GM12801 (cell line): ENCODE data around the gene PCYT1B.

Experiments used
- TF ChIP-seq, protein P1 (sequence below): IDR thresholded peaks from one replicate; pipeline ENCODE4 v1.5.1; 2011; ENCODE audit warnings: control low read depth; ENCODE audit not compliant: insufficient read length; ENCODE audit errors: extremely low read depth

PCYT1B gene

DNA sequence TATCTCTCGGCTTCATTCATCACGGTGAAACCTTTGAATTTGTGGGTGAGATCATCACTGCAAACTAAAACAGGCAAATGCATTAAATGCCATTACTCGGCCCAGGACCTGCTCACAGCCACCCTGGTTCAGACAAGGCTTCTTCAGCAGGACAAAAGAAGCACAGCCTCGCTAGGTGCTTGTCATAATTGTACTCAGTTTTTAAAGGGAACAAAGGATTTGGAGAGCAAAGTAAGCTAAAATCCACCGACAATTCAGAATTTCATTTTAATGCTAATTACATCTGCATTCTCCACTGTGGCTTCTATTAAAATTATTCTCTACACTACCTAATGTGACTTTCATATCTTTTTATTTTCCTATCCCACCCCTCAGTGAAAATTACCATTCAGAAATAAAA, 57.0 kb downstream of the PCYT1B start:
- TF ChIP-seq, protein P1, sequence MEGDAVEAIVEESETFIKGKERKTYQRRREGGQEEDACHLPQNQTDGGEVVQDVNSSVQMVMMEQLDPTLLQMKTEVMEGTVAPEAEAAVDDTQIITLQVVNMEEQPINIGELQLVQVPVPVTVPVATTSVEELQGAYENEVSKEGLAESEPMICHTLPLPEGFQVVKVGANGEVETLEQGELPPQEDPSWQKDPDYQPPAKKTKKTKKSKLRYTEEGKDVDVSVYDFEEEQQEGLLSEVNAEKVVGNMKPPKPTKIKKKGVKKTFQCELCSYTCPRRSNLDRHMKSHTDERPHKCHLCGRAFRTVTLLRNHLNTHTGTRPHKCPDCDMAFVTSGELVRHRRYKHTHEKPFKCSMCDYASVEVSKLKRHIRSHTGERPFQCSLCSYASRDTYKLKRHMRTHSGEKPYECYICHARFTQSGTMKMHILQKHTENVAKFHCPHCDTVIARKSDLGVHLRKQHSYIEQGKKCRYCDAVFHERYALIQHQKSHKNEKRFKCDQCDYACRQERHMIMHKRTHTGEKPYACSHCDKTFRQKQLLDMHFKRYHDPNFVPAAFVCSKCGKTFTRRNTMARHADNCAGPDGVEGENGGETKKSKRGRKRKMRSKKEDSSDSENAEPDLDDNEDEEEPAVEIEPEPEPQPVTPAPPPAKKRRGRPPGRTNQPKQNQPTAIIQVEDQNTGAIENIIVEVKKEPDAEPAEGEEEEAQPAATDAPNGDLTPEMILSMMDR: no peak

DNA sequence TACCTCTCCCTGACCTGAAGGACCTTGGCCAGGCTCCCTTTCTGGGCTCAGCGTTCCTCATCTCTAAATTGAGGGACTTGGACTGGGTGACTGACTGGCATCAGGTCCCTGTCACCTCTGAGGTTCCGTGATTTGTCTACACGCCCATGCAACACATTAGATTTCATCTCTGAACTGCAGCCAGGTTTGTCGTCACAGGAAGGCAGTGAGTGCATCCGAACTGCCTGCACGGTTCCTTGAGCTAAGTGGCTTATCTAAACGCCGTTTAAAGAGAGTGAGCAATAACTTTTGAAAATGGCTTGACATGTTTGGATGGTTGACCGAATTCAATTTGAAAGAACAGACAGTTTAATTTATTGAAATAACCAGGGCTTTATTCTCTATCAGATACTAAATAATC, 70.1 kb downstream of the PCYT1B start:
- TF ChIP-seq, protein P1: no peak

- TF ChIP-seq, protein P1: no peak
Measured at GRCh38 chrX:24575496-24575895, 71.7 kb downstream of the PCYT1B start.

- TF ChIP-seq, protein P1: no peak
Measured at GRCh38 chrX:24574743-24575142, 72.4 kb downstream of the PCYT1B start.

DNA sequence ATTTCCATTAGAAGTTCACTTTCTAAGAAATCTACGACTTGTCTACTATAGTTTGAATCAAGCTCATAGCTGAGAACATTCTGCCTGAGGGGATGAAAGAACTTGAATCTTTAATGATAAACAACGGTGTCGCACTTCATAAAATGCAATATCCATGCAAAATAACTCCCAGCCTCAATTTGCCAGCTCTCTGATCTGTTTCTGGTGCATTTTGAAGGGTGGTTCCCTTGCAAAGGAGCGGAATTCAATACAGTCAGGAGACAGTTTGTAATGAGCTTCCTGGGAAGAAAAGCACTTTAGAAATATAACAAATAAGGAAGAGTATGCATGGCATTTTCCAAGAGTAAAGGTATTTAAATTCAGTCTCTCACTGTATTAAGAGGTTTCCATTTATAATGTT, 80.0 kb downstream of the PCYT1B start:
- TF ChIP-seq, protein P1: no peak

DNA sequence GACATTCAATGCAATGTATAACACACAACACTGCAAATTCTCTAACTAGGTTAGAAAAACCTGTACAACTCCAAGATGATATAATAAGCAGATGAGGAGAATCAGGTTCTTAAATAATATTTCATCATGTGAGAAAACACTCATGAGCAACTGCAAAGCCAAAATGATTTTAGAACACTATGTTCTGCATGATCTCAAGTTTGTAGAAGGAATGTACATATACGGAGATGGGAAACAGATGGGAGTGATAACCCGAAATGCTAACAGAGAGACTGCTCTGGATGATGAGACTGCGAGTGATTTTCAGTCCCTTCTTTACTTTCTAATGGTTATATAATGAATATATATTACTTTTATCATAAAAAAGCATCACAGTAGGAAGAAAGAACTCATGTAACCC, 80.9 kb downstream of the PCYT1B start:
- TF ChIP-seq, protein P1: no peak

- TF ChIP-seq, protein P1: no peak
Measured at GRCh38 chrX:24563291-24564010, 83.7 kb downstream of the PCYT1B start.

DNA sequence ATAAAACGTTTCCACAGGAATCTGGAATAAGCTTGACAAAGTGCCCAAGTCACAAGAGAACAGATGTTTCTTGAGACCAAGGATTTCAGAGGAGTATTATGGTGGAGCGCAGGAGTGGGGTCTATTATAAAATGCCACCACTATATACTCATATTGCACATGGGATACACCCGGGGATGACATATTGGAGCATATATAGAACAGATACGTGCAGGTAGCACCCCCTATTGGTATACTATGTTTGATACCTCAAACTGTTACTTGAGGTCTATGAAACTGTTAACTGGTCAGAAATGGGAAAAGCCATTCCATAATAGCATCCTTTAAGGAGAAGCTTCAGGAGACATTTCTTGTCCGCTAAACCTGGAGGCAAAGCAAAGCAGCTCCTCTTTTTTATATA, 86.0 kb downstream of the PCYT1B start:
- TF ChIP-seq, protein P1: no peak
